Smooth muscle cell (in vitro differentiated cells): ENCODE data around the gene ARHGAP10. TPM values are rescaled to one million over a fixed set of nuclear protein-coding genes. Genes with fewer than 3 reads are reported as not detected.

ENCODE experiments used
- DNase-seq: peaks from one replicate; lab custom pipeline; 2025; ENCODE audit not compliant: unreplicated experiment; lab: John Stamatoyannopoulos, UW
- H2AFZ ChIP-seq: fragments of 200-600 bp; sonication (generic); 2 replicates; pipeline ENCODE4 v1.6.0; 2016; ENCODE audit warnings: antibody characterized with exemption, low read depth, mild to moderate bottlenecking
- H3F3A ChIP-seq: fragments of 200-600 bp; sonication (generic); 2 replicates; pipeline ENCODE4 v1.6.0; 2017; ENCODE audit warnings: antibody characterized with exemption, low read depth
- H3K27ac ChIP-seq: fragments of 200-600 bp; sonication (generic); 2 replicates; pipeline ENCODE4 v1.5.1; 2016; ENCODE audit warnings: low read depth, mild to moderate bottlenecking
- H3K27me3 ChIP-seq: fragments of 200-600 bp; sonication (generic); 2 replicates; pipeline ENCODE4 v1.6.1; 2016; ENCODE audit warnings: low read depth, mild to moderate bottlenecking
- H3K36me3 ChIP-seq: fragments of 200-600 bp; sonication (generic); 2 replicates; pipeline ENCODE4 v1.5.1; 2016; ENCODE audit warnings: low read depth
- H3K4me1 ChIP-seq: fragments of 200-600 bp; sonication (generic); 2 replicates; pipeline ENCODE4 v1.5.1; 2016; ENCODE audit warnings: low read depth
- H3K4me2 ChIP-seq: fragments of 200-600 bp; sonication (generic); 2 replicates; pipeline ENCODE4 v1.6.0; 2016; ENCODE audit warnings: mild to moderate bottlenecking
- H3K4me3 ChIP-seq: fragments of 200-600 bp; sonication (generic); 2 replicates; pipeline ENCODE4 v1.5.1; 2016; ENCODE audit warnings: mild to moderate bottlenecking
- H3K79me2 ChIP-seq: fragments of 200-600 bp; sonication (generic); 2 replicates; pipeline ENCODE4 v1.6.0; 2016; ENCODE audit warnings: low read depth, mild to moderate bottlenecking
- H3K9ac ChIP-seq: fragments of 200-600 bp; sonication (generic); 2 replicates; pipeline ENCODE4 v1.6.0; 2016; ENCODE audit warnings: low read depth
- H3K9me3 ChIP-seq: fragments of 200-600 bp; sonication (generic); replicated peaks from 2 replicates; pipeline ENCODE4 v1.5.1; 2016; ENCODE audit warnings: low read depth
- H4K20me1 ChIP-seq: fragments of 200-600 bp; sonication (generic); 2 replicates; pipeline ENCODE4 v1.6.0; 2016; ENCODE audit warnings: low read depth
- WGBS: methylation state at CpG from one replicate; pipeline ENCODE4 v1.1.7; 2016; ENCODE audit warnings: low lambda C conversion rate; 5-methylcytosine and 5-hydroxymethylcytosine counted together
- polyA plus RNA-seq: library from polyadenylated mRNA; unstranded; fragments of >200 nt; fragmentation: Nextera tagmentation; extraction: Ambion mirVana; gene quantifications from 2 replicates; pipeline ENCODE4 v1.2.1, GENCODE V29; 2016
- total RNA-seq: library from RNA; depleted of rRNA; stranded (reverse); fragments of >200 nt; gene quantifications from 2 replicates; pipeline ENCODE4 v1.2.3, GENCODE V29; 2014
- TF ChIP-seq, protein P1 (sequence below): fragments of 200-600 bp; sonication (generic); IDR thresholded peaks from 2 replicates; pipeline ENCODE4 v1.5.1; 2017; ENCODE audit warnings: borderline replicate concordance, mild to moderate bottlenecking, antibody characterized with exemption; ENCODE audit not compliant: insufficient read depth, poor library complexity, severe bottlenecking

ARHGAP10 gene
- total and polyA plus RNA-seq, 2 experiments from 2014 or later, result 6.2 to 11.6 TPM

DNA sequence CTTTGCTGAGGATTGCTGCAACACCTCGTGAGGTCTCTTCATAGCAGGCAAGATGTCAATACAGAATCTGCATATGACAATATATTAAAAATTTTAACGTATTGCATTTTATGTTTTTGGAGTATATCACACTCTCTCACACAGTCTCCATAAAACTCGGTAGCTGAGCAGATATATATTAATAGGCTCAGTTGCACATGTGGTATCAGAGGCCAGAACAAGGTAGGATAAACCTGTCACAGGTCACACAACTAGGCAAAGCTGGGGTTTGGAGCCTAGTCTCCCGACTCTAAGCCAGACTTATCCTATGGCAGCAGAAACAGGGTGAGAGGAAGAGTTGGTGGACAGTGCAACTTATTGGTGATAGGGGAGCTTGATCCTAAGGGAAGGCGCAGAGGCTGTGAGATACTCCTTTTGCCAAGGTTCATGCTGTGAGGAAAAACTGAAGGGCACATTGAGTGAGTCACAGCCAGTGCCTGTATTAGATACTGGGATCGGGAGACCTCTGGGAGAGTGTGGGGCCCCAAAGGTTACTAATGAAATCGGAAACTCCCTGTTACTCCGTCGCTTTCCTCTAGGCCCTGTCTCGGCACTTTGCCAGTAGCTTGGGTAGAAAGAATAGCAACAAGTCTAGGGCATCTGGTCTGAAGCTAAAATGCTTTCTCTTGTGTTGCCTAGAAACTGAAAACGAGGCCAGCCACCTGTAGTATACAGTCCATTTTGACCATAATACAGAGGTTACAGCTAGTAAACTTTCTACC lies 195.7 kb downstream of the ARHGAP10 start:
- H3K9ac ChIP-seq, result no peak overlapping the region
- H3K27me3 ChIP-seq, result no peaks in the 10 kb centered on the region
- no peak overlapping the region for H3K27ac ChIP-seq
- no peak for DNase-seq
- H3K9me3 ChIP-seq, result no peaks in the 10 kb centered on the region
- no peaks in the 10 kb centered on the region for H3K79me2 ChIP-seq
- no peak overlapping the region for H3K4me3 ChIP-seq
- no peaks in the 10 kb centered on the region for H3F3A ChIP-seq
- no peaks in the 10 kb centered on the region for H3K4me1 ChIP-seq
- WGBS, result 92% methylated on average over 11 of the region's 11 CpGs
- no peaks in the 10 kb centered on the region for H4K20me1 ChIP-seq
- H3K4me2 ChIP-seq, result no peak overlapping the region
- TF ChIP-seq, protein P1, sequence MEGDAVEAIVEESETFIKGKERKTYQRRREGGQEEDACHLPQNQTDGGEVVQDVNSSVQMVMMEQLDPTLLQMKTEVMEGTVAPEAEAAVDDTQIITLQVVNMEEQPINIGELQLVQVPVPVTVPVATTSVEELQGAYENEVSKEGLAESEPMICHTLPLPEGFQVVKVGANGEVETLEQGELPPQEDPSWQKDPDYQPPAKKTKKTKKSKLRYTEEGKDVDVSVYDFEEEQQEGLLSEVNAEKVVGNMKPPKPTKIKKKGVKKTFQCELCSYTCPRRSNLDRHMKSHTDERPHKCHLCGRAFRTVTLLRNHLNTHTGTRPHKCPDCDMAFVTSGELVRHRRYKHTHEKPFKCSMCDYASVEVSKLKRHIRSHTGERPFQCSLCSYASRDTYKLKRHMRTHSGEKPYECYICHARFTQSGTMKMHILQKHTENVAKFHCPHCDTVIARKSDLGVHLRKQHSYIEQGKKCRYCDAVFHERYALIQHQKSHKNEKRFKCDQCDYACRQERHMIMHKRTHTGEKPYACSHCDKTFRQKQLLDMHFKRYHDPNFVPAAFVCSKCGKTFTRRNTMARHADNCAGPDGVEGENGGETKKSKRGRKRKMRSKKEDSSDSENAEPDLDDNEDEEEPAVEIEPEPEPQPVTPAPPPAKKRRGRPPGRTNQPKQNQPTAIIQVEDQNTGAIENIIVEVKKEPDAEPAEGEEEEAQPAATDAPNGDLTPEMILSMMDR, result no peak
- H2AFZ ChIP-seq, result no peak overlapping the region
- H3K36me3 ChIP-seq, result no peaks in the 10 kb centered on the region

DNA sequence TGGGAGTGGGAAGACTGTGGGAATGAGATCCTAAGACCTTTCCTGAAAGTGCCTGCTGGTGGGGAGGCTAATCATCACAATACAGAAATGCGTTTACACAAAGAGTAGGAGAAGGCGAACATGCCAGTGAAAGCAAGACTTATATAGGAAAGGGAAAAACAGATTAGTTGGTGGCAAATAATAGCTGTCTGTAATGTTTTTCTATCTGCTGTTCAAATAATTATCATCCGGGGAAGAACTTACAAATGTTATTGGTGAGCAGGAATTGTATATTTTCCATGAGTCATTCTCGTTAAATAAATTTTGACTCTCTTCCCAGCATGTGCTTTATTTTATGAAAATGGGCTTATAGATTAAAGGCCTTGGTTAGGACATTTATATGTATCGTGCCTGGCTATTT lies 196.5 kb downstream of the ARHGAP10 start:
- Histone ChIP-seq H4K20me1 (no peaks in the 10 kb centered on the region), H3K36me3 (no peaks in the 10 kb centered on the region), H3K9me3 (no peaks in the 10 kb centered on the region), H3F3A (no peaks in the 10 kb centered on the region), H3K4me1 (no peaks in the 10 kb centered on the region), H2AFZ (no peak overlapping the region), H3K4me2 (no peak overlapping the region), H3K4me3 (no peak overlapping the region), H3K27ac (no peak overlapping the region), H3K79me2 (no peaks in the 10 kb centered on the region), H3K27me3 (no peaks in the 10 kb centered on the region), H3K9ac (no peak overlapping the region)
- TF ChIP-seq, protein P1, result no peak
- no peak for DNase-seq
- WGBS, result 69% methylated on average over 5 of the region's 5 CpGs

DNA sequence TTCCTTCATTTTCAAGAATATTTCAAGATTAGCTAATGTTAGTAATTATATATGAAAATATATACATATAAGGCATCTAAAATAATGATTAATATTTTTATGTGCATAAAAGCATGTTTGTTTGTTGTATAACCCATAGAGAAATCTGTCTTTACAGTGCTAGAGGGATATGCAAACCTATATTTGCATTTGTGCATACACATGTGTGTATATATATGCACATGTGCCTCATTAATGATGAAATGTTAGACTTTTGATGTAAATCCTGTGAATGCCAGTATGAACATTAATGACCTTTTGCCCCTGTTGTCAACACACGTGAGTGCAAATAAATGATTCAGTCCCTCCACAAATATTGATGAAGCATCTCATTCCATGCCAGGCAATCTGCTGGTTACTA lies 197.9 kb downstream of the ARHGAP10 start:
- no peak overlapping the region for H3K4me3 ChIP-seq
- no peaks in the 10 kb centered on the region for H4K20me1 ChIP-seq
- H3K27ac ChIP-seq, result no peak overlapping the region
- H3K4me2 ChIP-seq, result no peak overlapping the region
- no peaks in the 10 kb centered on the region for H3F3A ChIP-seq
- H3K4me1 ChIP-seq, result no peaks in the 10 kb centered on the region
- no peak overlapping the region for H3K9ac ChIP-seq
- H3K27me3 ChIP-seq, result no peaks in the 10 kb centered on the region
- H3K79me2 ChIP-seq, result no peaks in the 10 kb centered on the region
- DNase-seq, result no peak
- no peaks in the 10 kb centered on the region for H3K36me3 ChIP-seq
- no peaks in the 10 kb centered on the region for H3K9me3 ChIP-seq
- TF ChIP-seq, protein P1, result no peak
- WGBS, result 91% methylated on average over 1 of the region's 1 CpG
- no peak overlapping the region for H2AFZ ChIP-seq

DNA sequence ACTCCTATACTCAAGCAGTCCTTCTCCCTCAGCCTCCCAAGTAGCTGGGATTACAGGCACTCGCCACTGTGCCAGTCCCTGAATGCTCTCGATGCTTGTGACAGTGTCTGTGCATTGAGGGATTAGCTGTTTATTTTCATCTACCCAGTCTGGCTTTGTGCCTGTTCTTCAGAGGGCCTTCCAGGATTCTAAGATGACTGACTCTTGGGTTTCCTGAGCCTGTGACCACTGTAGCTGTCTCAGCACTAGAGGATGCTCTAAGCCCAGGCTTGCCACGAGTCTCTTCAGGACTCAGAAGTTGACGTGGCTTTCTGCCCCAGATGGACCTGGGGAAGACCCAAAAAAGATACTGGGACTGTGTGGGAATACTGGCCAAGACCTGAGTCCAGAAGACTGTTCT lies 201.4 kb downstream of the ARHGAP10 start:
- DNase-seq, result no peak
- Histone ChIP-seq H3K27me3 (no peaks in the 10 kb centered on the region), H3K27ac (no peak overlapping the region), H2AFZ (no peak overlapping the region), H3K4me3 (no peak overlapping the region), H3K36me3 (no peaks in the 10 kb centered on the region), H4K20me1 (no peaks in the 10 kb centered on the region), H3F3A (no peaks in the 10 kb centered on the region), H3K4me1 (no peaks in the 10 kb centered on the region), H3K9me3 (no peaks in the 10 kb centered on the region), H3K79me2 (no peaks in the 10 kb centered on the region), H3K9ac (no peak overlapping the region), H3K4me2 (no peak overlapping the region)
- WGBS, result 89% methylated on average over 4 of the region's 4 CpGs
- TF ChIP-seq, protein P1, result no peak
